ENCODE data around the gene TMEM54. TPM values are rescaled to one million over a fixed set of nuclear protein-coding genes. Genes with fewer than 3 reads are reported as not detected.
"Not testable (repeated sequence)": the region's sequence is repeated elsewhere in the genome, so short reads cannot be mapped to it uniquely, and the experiment has no call there.

Gene TMEM54
- total RNA-seq, 1 experiment from 2014 or later = 68.6 TPM

DNA sequence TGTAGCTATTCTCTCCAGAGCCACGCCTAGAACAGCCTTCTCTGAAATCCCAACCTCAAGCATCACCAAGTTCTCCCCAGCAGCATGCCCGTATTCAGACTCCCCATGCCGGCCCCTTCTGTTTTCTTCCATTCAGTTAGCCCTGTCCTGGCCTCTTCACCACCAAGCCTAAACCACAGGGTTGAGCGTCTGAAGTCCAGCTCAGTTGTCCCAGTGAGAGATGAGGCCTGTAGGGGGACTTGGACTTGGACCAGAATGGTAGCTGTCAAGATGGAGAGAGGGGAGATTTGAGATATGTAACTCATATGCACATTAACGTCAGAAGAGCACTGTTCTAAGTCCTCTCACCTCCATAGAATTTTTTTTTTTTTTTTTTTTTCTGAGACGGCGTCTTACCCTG is 5.5 kb upstream of the TMEM54 start:
- H3K9me3 ChIP-seq (replicated peaks) = no peaks in the 10 kb centered on the region; the same call in 1 of the 2 replicates
- peaks cover 8% of the 10 kb centered on the region for H3K4me1 ChIP-seq (replicated peaks)
- 0 out of 2 replicates have a peak, but pooled peaks cover 4% of the 10 kb centered on the region for H3K27me3 ChIP-seq (replicated peaks)
- H3K27ac ChIP-seq = no peak overlapping the region
- no peaks in the 10 kb centered on the region for H3K36me3 ChIP-seq
- no peak for DNase-seq (ENCODE audit: low read depth in 1 of 2, low spot score in 2 of 2)
- H3K4me3 ChIP-seq = no peak overlapping the region

DNA sequence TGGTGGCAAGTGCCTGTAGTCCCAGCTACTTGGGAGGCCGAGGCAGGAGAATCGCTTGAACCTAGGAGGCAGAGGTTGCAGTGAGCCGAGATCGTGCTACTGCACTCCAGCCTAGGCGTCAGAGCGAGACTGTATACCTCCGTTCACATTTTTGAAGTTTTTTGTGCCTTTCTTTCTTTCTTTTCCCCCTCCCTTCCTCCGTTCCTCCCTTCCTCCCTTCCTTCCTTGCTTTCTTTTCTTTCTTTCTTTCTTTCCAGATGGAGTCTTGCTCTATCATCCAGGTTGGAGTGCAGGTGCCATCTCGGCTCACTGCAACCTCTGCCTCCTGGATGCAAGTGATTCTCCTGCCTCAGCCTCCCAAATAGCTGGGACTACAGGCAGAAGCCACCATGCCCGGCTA is 4.4 kb upstream of the TMEM54 start:
- not testable (repeated sequence) for H3K4me3 ChIP-seq; H3K27me3 ChIP-seq (replicated peaks); DNase-seq (ENCODE audit: low read depth in 1 of 2, low spot score in 2 of 2); H3K9me3 ChIP-seq (replicated peaks); H3K36me3 ChIP-seq; H3K27ac ChIP-seq
- H3K4me1 ChIP-seq (replicated peaks) = peaks cover 17% of the 10 kb centered on the region

DNA sequence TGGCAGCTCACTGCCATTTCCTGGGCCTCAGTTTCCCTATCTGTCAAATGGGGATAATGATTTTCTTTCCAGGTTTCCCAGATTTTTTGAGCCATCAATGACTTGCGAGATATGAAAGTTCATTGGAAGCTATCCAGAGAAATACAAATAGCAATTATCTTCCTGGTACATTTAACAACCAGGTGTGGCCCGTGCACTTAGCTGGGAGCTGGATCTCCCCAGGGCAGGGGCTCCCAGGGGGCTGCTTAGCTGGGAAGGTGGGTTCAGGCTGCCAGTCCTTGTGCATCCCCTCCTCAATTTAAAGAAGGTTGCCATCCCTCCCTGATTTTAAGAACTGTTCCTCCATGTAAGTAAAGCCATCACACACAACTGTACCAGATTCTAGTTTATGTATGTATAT is 3.6 kb upstream of the TMEM54 start:
- peaks cover 20% of the 10 kb centered on the region for H3K4me1 ChIP-seq (replicated peaks)
- DNase-seq (ENCODE audit: low read depth in 1 of 2, low spot score in 2 of 2) = no peak
- no peak overlapping the region for H3K4me3 ChIP-seq
- no peaks in the 10 kb centered on the region; the same call in 1 of the 2 replicates for H3K9me3 ChIP-seq (replicated peaks)
- H3K36me3 ChIP-seq = peaks cover 3% of the 10 kb centered on the region; the same call in 1 of the 2 replicates
- H3K27me3 ChIP-seq (replicated peaks) = 0 out of 2 replicates have a peak, but pooled peaks cover 7% of the 10 kb centered on the region
- no peak overlapping the region for H3K27ac ChIP-seq

DNA sequence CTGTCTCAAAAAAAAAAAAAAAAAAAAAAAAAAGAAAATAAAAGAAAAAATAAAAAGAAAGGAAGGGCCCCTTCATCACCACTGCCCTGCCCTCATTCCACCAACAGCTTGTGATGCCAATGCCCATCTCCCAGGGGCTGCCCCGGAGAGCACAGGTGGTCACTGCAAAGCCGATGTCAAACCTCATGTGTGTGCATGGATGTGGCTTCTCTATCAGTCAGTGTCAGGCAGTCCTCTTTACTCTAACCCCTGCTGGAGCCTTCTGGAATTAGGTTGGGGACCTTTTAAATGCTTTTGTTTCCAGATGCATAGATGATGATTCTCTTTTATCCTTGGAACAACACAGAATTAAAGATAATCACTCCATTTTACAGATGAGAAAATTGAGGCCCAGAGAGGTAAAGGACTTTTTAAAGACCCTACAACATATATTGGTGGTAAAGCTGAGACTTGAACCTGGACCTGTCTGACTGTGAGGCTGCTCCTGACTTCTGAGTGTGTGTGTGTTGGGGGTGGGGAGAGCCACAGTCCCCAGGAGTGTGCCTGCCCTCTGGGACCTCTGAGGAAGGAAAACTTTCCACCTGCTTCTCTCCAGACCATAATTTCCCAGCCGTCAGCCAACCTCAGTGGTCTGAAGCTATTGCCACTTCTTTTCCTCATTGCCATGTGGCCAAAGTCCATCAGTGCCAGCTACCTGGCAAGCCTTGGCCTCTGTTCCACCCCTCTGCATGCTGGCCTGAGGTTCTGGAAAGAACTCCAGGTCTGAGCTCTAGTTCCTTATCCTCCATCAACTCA is 3.0 kb upstream of the TMEM54 start:
- Histone ChIP-seq H3K27me3 (replicated peaks) (0 out of 2 replicates have a peak, but pooled peaks cover 7% of the 10 kb centered on the region), H3K4me3 (no peak overlapping the region), H3K4me1 (replicated peaks) (peaks cover 20% of the 10 kb centered on the region), H3K9me3 (replicated peaks) (no peaks in the 10 kb centered on the region; the same call in 1 of the 2 replicates), H3K27ac (no peak overlapping the region), H3K36me3 (peaks cover 3% of the 10 kb centered on the region; the same call in 1 of the 2 replicates)
- DNase-seq (ENCODE audit: low read depth in 1 of 2, low spot score in 2 of 2) = no peak

DNA sequence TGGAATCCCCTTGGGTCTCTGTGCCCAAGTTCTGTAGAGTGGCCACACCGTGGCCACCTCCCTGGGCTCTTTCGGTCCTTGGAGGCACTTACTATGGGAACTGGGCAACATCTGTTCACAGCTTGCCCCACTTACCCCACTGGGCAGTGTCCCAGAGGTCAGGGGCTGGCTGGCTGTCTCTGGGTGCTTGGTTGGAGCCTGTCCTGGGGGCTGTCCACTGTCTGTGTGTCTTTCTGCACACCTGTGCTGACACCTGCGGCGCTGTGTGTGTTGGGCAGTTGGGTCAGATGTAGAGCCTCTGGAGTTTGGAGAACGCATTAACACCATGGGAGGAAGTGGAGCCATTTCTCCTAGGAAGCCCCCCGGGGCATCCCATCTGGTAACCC is 1.3 kb upstream of the TMEM54 start:
- H3K27me3 ChIP-seq (replicated peaks) = 0 out of 2 replicates have a peak, but pooled peaks cover 3% of the 10 kb centered on the region
- no peak overlapping the region for H3K4me3 ChIP-seq
- no peak overlapping the region for H3K27ac ChIP-seq
- H3K4me1 ChIP-seq (replicated peaks) = peaks cover 15% of the 10 kb centered on the region
- H3K36me3 ChIP-seq = peaks cover 3% of the 10 kb centered on the region; the same call in 1 of the 2 replicates
- no peaks in the 10 kb centered on the region; the same call in 1 of the 2 replicates for H3K9me3 ChIP-seq (replicated peaks)
- DNase-seq (ENCODE audit: low read depth in 1 of 2, low spot score in 2 of 2) = no peak

DNA sequence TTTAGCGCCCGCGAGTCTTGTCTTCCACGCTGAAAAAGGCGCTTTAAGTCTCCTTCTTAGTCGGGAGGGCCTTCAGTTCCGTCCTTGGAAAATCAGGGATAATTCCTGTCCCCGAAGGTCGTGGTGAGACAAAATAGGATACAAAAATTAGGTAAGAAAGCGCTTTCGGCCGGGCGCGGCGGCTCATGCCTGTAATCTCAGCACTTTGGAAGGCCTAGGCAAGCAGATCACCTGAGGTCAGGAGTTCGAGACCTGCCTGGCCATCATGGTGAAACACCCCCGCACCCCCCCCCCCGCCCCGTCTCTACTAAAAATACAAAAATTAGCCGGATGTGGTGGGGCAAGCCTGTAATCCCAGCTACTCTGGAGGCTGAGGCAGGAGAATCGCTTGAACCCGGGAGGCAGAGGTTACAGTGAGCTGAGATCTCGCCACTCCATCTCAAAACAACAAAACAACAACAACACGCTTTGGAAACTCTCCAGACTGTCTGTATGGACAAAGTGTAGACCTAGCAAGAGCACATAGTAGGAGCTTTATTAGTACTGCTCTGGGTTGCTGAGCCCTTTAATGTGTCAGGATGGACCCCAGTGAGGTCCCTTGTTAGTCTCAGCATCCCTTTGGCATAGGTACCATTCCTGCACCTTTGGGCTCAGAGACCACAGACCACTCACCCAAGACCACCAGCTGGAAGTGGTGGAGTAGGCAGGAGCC is 790 bp upstream of the TMEM54 start:
- H3K4me1 ChIP-seq (replicated peaks) = peaks cover 13% of the 10 kb centered on the region
- no peak overlapping the region for H3K27ac ChIP-seq
- no peak for DNase-seq (ENCODE audit: low read depth in 1 of 2, low spot score in 2 of 2)
- peak overlapping the region; percentile 65 for H3K4me3 ChIP-seq
- peaks cover 3% of the 10 kb centered on the region; the same call in 1 of the 2 replicates for H3K36me3 ChIP-seq
- no peaks in the 10 kb centered on the region; the same call in 1 of the 2 replicates for H3K9me3 ChIP-seq (replicated peaks)
- H3K27me3 ChIP-seq (replicated peaks) = 0 out of 2 replicates have a peak, but pooled peaks cover 3% of the 10 kb centered on the region

DNA sequence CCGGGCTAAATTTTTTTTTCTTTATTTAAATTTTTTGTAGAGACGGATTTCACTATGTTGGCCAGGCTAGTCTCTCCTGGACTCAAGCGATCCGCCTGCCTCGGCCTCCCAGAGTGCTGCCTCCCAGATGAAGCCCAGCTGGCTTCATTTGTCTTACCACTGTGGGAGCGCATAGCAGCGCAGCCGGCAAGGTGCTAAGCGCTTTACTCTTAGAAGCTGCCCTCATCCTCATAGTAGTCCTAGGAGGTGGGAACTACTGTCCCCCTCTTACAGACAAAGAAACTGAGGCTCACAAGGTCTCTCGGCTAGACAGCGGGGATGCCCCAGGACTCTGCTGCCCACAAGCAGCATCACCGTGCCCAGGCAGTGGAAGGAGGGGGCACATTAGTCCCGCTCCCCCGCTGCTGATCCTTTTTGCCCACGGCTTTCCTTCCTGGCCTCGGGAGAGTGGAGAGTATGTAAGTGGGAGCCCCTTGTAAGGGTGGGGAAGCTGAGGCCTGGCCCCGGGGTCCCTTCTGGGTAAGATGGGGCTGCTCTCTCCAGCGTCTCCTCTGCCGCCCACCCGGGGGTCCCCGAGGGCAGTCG is 726 bp downstream of the TMEM54 start:
- no peak for DNase-seq (ENCODE audit: low read depth in 1 of 2, low spot score in 2 of 2)
- peaks cover 3% of the 10 kb centered on the region; the same call in 1 of the 2 replicates for H3K36me3 ChIP-seq
- H3K4me1 ChIP-seq (replicated peaks) = peaks cover 13% of the 10 kb centered on the region
- 0 out of 2 replicates have a peak, but pooled peaks cover 3% of the 10 kb centered on the region for H3K27me3 ChIP-seq (replicated peaks)
- peak overlapping the region; percentile 65 for H3K4me3 ChIP-seq
- H3K9me3 ChIP-seq (replicated peaks) = no peaks in the 10 kb centered on the region; the same call in 1 of the 2 replicates
- H3K27ac ChIP-seq = no peak overlapping the region

DNA sequence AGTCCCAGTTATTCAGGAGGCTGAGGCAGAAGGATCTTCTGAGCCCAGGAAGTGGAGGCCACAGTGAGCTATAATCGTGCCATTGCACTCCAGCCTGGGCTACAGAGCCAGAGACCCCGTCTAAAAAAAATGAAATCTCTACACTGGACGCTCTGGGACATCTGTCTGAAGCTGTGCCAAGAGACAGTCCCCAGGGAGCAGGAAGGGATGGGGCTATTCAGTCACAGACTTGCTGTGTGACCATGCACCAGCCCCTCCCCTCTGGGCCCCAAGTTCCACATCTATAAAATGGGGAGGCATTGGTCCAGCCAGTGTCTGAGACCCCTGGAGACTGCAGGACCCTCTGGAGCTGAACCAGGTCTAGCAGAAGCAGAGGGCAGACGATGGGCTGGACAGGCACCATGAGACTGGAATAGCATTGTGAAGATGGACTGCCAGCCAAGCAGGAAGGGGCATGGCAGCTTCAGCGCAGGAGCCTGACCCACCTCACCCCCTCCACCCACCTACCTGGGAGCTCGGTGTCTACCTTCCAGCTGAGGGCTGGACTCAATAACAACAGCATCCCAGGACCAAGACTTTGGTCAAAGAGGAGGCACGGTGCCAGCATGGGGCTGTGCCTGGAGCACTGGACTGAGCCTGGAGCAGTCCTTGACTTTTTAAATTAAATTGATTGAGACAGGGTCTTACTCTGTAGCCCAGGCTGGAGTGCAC is 1.4 kb downstream of the TMEM54 start:
- H3K36me3 ChIP-seq = peaks cover 3% of the 10 kb centered on the region; the same call in 1 of the 2 replicates
- no peak overlapping the region for H3K4me3 ChIP-seq
- DNase-seq (ENCODE audit: low read depth in 1 of 2, low spot score in 2 of 2) = no peak
- no peak overlapping the region for H3K27ac ChIP-seq
- H3K9me3 ChIP-seq (replicated peaks) = no peaks in the 10 kb centered on the region; the same call in 1 of the 2 replicates
- H3K27me3 ChIP-seq (replicated peaks) = 0 out of 2 replicates have a peak, but pooled peaks cover 3% of the 10 kb centered on the region
- H3K4me1 ChIP-seq (replicated peaks) = peaks cover 13% of the 10 kb centered on the region

DNA sequence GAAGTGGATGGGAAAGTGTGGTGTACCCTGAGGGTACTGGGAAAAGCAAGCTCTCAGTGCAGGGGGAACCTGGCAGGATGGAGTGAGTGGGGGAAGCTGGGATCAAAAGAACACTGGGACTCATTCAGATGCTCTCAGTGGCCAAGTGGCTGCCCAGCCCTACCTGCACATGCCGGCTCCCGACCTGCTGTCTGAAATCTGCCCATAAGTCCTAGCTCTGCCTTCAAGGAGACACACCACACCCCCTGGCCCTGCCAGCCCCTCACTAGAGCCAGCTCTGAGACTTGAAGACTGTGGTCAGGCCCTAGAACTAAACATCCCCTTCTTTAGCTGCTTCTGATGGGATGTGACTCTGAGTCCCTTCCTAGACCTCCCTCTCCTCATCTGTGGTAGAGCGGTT is 2.2 kb downstream of the TMEM54 start:
- no peak overlapping the region for H3K27ac ChIP-seq
- H3K9me3 ChIP-seq (replicated peaks) = no peaks in the 10 kb centered on the region; the same call in 1 of the 2 replicates
- H3K4me3 ChIP-seq = no peak overlapping the region
- peaks cover 3% of the 10 kb centered on the region; the same call in 1 of the 2 replicates for H3K36me3 ChIP-seq
- DNase-seq (ENCODE audit: low read depth in 1 of 2, low spot score in 2 of 2) = no peak
- peaks cover 13% of the 10 kb centered on the region for H3K4me1 ChIP-seq (replicated peaks)
- H3K27me3 ChIP-seq (replicated peaks) = 0 out of 2 replicates have a peak, but pooled peaks cover 3% of the 10 kb centered on the region

DNA sequence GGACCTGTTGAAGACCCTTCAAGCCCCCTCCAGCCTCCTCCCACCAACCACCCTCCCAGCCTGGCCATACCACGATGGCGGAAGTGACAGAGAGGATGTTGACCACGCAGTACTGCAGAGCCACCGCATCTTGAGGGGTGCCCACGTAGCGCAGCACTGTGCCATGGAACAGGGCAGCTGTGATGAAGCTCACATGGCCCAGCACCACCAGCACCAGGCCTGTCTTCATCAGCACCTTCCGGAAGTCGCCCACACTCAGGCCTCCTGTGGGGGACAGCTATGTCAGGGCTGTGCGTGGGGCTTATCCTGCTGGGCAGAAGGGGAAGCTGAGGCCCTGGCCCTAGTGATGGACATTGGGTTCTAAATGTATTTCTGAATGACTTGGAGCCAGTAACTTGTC is 3.1 kb downstream of the TMEM54 start:
- DNase-seq (ENCODE audit: low read depth in 1 of 2, low spot score in 2 of 2) = no peak
- H3K27ac ChIP-seq = no peak overlapping the region
- H3K4me1 ChIP-seq (replicated peaks) = peaks cover 16% of the 10 kb centered on the region

DNA sequence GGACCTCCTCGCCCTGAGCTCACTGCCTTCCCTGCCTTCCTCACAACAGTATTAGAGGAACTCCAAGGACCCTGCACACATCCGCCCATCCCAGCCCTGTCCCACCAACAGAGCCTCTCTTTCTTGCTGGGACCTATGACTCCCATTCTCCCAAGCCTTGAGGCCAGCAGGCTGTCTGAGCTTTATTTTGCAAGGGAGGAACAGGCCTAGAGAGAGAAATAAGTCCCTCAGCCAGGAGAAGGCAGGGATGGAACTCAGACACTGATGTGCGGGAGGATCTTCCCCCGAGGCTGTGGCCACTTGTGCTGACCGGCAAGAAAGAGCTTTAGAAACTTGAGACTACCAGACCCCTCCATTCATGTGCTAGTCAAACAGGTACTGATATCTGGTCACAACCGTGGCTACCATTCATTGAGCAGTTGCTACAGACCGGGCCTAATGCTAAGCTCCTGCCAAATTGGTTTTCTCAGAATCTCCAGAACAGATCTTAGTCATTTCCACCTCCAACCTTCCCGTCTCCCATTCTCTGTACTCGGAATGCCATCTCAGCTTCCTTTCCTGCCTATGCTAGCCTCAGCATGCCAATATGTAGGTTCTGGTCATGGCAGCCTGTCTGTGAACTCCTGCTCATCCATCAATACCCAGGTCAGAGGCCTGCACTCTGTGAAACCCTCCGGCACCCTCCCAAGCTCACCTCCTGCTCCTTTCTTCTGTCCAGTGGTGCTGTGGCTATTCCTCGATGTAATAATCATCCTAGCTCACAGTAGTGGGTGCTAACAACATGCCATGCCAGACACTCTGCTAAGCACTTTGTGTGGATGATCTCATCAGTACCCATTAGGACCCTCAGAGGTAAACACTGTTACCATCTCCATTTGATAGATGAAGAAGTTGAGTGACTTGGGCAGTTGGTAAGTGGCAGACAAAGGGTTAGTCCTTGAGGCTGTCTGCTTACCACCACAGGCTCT is 3.8 kb downstream of the TMEM54 start:
- Histone ChIP-seq H3K36me3 (peaks cover 3% of the 10 kb centered on the region; the same call in 1 of the 2 replicates), H3K4me3 (no peak overlapping the region), H3K4me1 (replicated peaks) (peaks cover 21% of the 10 kb centered on the region), H3K27me3 (replicated peaks) (peaks cover 13% of the 10 kb centered on the region), H3K27ac (no peak overlapping the region), H3K9me3 (replicated peaks) (peaks cover 4% of the 10 kb centered on the region; the same call in 1 of the 2 replicates)
- no peak for DNase-seq (ENCODE audit: low read depth in 1 of 2, low spot score in 2 of 2)

More for the DNA sequence above, 3.1 kb downstream of the TMEM54 start:
- Histone ChIP-seq H3K4me3 (no peak overlapping the region), H3K36me3 (peaks cover 3% of the 10 kb centered on the region; the same call in 1 of the 2 replicates), H3K27me3 (replicated peaks) (peaks cover 6% of the 10 kb centered on the region), H3K9me3 (replicated peaks) (no peaks in the 10 kb centered on the region; the same call in 1 of the 2 replicates)

DNA sequence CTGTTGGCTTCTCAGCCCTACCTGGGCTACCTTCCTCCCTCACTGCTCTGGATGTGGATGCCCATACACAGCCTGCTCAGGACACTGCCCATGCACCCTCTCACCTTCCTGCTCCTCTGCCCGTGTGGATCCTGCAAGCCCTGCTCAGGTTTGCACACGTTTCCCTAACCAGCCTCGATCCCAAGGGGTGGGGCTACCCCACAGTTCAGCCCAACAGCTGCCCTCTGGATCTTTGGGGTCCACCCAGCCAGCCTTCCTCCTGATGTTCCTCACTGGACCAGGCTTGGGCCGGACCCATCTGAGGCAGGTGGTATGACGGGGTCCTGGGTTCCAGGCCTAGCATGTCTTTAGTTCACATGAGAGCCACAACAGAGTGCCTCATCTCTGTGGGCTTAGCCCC is 4.7 kb downstream of the TMEM54 start:
- Histone ChIP-seq H3K36me3 (peaks cover 3% of the 10 kb centered on the region; the same call in 1 of the 2 replicates), H3K4me3 (no peak overlapping the region), H3K9me3 (replicated peaks) (peaks cover 4% of the 10 kb centered on the region; the same call in 1 of the 2 replicates), H3K4me1 (replicated peaks) (peaks cover 18% of the 10 kb centered on the region), H3K27me3 (replicated peaks) (peaks cover 20% of the 10 kb centered on the region), H3K27ac (no peak overlapping the region)
- DNase-seq (ENCODE audit: low read depth in 1 of 2, low spot score in 2 of 2) = no peak
